DND-41 (cell line): Measurements from ENCODE around the gene C2CD3.

Experiments used
- CTCF ChIP-seq: IDR thresholded peaks from 2 replicates; pipeline ENCODE4 v1.5.1; 2012; ENCODE audit warnings: borderline replicate concordance, low read length, moderate library complexity, mild to moderate bottlenecking; ENCODE audit not compliant: poor library complexity, severe bottlenecking; ENCODE audit errors: extremely low read depth
- EZH2 ChIP-seq: IDR thresholded peaks from 3 replicates; pipeline ENCODE4 v1.6.1; 2012; ENCODE audit warnings: borderline replicate concordance, low read depth, mild to moderate bottlenecking, moderate library complexity, low read length, inconsistent platforms; ENCODE audit not compliant: severe bottlenecking

- TF ChIP-seq CTCF (no peak), EZH2 (no peak)
Observed at GRCh38 chr11:73980001-73980961, 190.5 kb downstream of the C2CD3 start.
